HG03354 (cell line): ENCODE measurements around the gene F8.

Experiments used
- ATAC-seq: cut with Tn5 transposase; IDR thresholded peaks from one replicate; pipeline ENCODE4 v1.9.1; 2021; ENCODE audit warnings: mild to moderate bottlenecking; ENCODE audit not compliant: unreplicated experiment, poor library complexity, severe bottlenecking

Gene F8

DNA sequence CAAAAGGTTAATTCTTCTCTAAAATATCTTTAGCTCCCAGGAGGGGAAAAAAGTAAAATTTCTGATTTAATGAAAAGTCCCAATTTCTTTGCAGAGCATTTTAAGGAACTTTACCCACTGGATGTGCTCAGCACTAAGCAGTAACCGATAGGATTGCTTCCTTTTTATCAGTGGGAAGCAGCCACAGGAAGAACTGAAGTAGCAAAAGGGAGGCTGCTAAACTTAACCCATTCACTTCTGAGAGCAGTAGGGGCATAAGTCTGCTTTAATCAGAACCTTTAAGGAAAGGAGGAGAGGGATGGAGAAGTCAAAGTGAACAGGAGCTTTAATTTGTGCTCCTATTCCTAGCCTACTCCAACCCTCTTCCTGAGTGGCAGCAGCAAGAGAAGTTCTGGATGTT lies at the start of gene F8:
F8 (minus strand) TSS at position 139 of the 400 bp plus-strand sequence. CDS start 171 bp downstream, outside the sequence.
- no peak for ATAC-seq

DNA sequence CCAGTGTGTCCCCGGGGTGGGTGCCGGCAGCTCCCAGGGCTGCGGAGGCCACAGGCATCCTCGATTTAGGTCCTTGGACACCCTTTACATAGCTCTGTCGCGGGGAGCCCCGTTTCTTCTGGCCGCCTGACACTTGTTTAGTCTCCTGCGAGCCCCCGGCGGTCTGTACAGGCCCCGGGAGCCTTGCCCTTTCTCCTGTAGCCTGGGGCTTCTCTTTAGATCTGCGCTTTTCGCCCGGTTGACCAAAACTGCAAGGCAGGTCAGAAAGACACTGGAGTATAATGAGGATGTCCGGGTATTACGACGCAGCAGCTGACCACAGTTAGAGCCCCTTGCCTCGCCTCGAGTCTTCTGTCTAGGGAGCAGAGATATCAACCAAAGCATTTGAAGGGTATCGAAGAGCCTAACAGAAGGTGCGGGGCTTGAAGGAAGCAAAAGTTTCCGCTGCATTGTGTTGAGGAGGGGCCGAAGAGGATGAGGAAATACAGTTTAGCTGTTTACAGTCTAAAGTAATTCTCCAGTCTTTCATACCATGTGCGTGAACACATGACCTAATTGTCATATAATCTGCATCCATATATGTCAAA lies 49.3 kb upstream of the F8 start:
- peak; percentile 19 for ATAC-seq

DNA sequence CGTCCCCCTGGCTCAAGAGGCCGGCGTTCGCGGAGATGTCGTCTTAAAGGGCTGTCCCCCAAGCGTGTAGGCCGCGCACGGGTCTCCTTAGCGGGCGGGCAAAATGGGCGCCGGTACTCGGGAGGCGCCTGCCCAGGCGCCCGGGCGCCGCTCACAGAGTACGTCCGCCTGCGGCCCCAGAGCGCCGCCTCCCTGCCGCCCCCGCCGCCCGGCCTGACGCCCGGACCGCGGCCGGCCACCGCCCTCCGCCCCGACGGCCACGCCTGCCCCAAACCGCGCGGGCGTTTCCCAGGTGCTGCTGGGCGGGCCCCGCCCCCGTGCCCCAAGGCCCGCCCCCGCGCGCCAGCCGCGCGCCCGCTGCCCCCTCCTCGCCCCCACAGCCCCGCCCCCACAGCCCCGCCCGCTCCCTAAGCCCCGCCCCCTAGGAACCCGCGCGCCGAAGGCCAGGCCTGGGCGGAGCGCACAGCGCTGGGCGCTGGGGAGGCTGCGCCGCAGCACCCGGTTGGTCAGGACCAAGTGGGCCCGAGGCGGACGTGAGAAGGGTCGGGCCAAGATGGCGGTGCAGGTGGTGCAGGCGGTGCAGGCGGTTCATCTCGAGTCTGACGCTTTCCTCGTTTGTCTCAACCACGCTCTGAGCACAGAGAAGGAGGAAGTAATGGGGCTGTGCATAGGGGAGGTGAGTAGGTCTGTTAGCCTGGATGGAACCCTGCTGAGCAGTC lies 48.6 kb upstream of the F8 start, which contains the start of the genes BRCC3, CMC4 and MTCP1:
BRCC3 (plus strand) TSS at position 534 of the 719 bp plus-strand sequence; CDS start at position 554, 20 bp downstream.
CMC4 (minus strand) TSS at position 162 of the 719 bp plus-strand sequence. CDS start 7,113 bp downstream, outside the sequence.
MTCP1 (minus strand) TSS at position 162 of the 719 bp plus-strand sequence. CDS start 5,126 bp downstream, outside the sequence.
- ATAC-seq = peak; percentile 84

GRCh38 chrX:155070663-155070974 lies 48.1 kb upstream of the F8 start:
- peak; percentile 25 for ATAC-seq

- ATAC-seq = no peak
These were observed 47.5 kb upstream of the F8 start for GRCh38 chrX:155070038-155070437.

DNA sequence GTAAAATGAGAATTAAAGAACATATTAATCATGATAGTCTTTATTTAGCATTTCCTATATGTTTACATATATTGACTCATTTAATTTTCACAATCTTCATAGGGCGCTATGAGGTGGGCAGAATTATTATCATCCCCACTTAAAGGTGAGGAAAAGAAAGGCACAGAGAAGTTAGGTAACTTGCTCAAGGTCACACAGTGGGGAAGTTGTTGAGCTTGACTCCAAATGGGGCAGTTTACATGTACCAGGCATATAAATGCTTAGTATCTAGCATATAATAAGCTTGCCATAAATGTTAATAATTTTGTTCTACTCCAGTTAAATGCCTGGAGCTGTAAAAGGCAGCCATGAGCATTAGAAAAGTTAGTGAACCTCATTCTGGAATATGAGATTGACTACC lies 46.9 kb upstream of the F8 start:
- ATAC-seq = no peak

DNA sequence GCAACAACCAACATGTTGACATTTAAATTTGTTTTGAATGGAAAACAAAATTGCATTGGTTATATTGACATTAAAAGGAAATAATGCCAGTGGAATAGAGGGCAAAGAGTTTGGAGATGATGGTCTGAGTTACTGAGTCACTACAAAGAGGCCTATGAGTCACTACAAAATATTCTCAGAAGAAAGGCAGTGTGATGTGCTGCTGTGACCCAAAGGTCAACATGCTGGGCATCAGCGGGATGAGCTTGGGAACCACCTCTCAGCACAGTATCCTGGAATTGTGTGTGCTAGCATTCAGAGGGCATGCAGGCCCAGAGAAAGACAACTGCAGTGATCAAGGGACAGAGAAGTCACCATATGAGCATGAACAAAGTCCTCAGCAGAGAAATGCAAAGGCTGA lies 45.6 kb upstream of the F8 start:
- ATAC-seq = no peak

GRCh38 chrX:155065035-155065734 lies 42.7 kb upstream of the F8 start:
- no peak for ATAC-seq

GRCh38 chrX:155061760-155062159 lies 39.2 kb upstream of the F8 start:
- ATAC-seq = no peak

DNA sequence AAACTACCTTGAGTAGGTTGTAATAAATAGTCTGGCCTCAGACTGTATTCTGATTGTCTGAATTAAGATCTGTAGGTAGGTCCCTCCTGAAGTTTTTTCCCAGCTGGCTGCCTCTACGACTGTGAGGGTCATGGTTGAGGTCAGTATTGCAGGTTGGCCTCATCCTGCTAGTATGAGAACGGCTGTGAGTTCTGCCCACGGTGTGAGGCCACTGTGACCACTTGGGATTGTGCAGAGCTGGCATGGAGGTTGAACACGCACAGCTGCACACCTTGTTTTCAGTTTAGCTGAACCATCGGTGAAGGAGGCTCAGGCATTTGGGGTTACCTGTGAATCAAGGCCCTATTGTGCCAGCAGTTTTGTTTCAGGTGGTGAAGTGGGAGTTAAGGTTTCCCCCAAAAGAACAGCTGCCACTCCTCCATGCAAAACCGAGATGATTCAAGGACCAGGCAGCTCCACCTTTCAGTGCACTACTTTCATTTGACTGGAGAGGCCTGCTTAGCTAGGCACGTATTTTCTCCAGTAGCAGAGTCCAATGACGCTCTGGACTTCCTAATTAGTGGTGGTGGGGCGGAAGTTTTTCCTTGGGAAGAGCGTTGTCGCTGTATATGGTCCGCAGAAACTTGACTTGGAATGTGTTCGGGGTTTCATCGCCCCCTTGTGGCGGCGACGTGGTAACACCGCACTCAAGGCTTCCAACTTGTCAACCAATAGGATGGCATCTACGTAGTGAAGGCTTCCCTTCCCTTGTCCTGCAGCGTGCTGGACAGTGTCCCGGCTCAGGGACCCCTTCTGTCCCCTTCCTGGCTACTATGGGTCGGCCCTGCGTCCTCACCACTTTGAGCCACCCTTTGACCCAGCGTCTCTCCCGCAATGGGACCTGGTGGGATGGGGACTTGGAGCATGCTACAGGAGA lies 34.6 kb upstream of the F8 start:
- ATAC-seq = peak; percentile 89

DNA sequence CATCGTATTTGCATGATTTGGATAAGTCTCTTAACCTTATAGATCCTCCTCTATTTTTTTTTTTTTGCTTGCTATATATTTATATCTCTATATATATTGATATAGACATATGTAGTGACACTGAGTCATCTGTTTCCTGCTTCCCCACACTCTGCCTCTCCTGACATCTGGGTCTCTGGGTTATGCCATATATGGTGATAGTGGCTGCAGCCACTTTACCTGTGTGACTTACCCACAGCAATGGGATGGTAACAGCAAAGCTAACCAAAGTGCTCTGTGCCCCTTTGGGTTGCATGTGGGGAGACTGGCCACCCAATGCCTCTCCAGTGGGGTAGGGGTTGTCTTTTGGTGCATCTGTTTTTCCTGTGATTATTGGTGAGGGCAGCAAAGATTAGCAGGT lies 33.9 kb upstream of the F8 start:
- ATAC-seq = no peak

GRCh38 chrX:155055494-155055893 lies 33.0 kb upstream of the F8 start:
- ATAC-seq = no peak

- no peak for ATAC-seq
These were observed 31.7 kb upstream of the F8 start for GRCh38 chrX:155054255-155054654.

GRCh38 chrX:155053656-155054055 lies 31.1 kb upstream of the F8 start:
- no peak for ATAC-seq

DNA sequence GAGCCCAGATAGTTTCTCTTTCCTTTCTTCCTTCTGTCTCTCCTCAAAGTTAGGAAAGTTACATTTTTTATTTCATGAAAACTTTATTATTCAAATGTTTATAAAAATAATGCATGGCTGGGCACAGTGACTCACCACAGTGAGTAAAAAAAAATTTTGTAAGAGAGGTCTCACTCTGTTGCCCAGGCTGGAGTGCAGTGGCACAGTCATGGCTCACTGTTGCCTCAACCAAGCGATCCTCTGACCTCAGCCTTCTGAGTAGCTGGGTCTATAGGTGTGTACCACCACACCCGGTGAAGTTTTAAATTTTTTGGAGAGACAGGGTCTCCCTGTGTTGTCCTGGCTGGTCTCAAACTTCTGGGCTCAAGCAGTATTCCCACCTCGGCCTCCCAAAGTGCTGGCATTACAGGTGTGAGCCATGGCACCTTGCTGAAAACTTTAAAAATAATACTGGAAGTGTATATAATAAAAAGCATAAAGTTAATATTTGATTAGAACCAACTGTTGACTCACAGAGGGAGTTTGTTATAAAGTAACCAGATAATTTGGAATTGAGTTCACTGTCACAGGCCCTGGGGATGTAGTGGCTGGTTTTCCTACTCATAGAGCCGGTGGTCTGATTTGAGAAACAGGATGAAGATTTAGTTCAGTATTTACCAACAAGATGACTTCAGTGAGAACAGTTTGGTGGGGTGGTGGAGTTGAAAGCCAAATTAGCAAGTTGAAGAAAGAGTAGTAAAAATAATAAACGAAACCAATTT lies 30.4 kb upstream of the F8 start:
- ATAC-seq = no peak

DNA sequence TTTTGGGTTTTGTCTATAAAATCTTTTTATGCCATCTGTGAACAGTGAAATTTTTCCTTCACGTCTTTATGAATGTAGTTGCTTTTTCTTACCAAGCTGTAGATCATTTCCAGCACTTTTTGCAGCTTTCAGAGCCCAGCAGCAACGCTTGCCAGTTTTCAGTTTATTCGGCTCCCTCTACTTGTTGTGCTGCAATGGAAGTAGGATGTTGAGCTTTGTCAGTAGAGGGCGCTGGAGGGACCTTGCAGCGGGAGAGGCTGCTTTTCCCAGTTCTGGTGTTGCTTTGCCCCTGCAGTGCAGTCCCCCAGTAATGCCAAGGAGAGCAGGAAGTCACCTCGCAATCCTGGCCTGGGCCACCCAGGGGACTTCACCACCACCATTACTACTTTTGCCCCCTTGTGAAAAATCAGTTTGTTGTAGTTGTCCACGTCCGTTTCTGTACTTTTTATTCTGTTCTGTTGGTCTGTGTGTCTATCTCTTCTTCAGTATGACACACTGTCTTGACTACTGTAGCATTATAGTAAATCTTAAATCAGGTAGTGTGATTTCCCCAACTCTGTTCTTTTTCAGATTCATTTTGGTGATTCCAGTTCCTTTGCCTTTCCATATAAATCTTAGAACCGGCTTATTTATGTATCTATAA lies 26.6 kb upstream of the F8 start:
- ATAC-seq = no peak

DNA sequence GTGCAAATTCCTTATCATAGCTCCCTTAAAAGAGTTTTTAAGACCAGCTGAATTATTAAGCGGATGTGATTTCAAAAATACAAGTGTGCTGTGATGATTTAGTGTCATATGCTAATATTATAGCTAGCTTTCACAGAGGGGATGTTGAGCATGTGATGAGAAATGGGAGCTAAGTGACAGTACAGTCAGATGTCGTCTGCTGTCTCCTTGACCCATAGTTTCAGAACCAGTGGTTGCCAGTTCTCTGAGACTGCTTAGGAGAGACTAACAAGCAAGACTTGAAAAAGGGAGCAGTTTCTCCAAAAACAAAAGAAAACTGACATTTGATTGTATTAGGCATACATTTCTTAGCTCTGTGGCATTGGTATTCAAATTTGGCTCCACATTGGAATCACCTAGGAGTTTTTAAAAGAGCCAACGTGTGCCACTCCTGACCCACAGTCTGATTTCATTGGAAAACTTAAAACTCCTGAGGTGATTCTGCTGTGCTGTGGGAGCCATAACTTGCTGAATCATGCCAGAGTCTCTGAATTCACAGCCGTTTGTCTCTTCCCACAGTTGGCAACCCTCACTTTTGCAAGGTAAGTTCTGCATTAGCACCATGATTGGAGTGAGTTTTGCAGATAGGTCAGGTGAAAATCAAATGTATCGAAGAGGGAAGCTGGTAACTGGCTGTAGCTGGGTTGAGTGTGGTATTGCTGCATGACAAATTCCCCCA lies 24.4 kb upstream of the F8 start:
- no peak for ATAC-seq
